GM12878 (cell line): ENCODE results near the gene TRUB2. TPM values are rescaled to one million over a fixed set of nuclear protein-coding genes. Genes with fewer than 3 reads are reported as not detected.

Source experiments
- ATAC-seq: fragments of 200-7000 bp; cut with Tn5 transposase; 3 replicates; pipeline ENCODE4 v1.9.1; 2020; ENCODE audit warnings: mild to moderate bottlenecking, moderate library complexity
- BruUV-seq: library from RNA; stranded (reverse); fragments of 400-500 nt; replicated peaks from 2 replicates; lab custom pipeline; 2021; lab: Mats Ljungman, UMichigan
- CTCF ChIA-PET: fragments of 300-600 bp; sonication (Branson Sonifier 250); formaldehyde crosslinking; extraction: SDS; loops from one replicate; lab custom pipeline; 2021; ENCODE audit warnings: inconsistent platforms; lab: Yijun Ruan, JAX
- POLR2A ChIA-PET: fragments of 350-600 bp; formaldehyde crosslinking; extraction: SDS; loops from one replicate; lab custom pipeline; 2021; ENCODE audit warnings: inconsistent platforms; lab: Charles Lee
- RAD21 ChIA-PET: fragments of 300-600 bp; sonication (Branson Sonifier 250); formaldehyde crosslinking; loops from one replicate; lab custom pipeline; 2023; ENCODE audit warnings: antibody characterized with exemption; ENCODE audit not compliant: unreplicated experiment; lab: Charles Lee
- SMC1A ChIA-PET: fragments of 300-600 bp; sonication (Branson Sonifier 250); formaldehyde crosslinking; loops from one replicate; lab custom pipeline; 2023; ENCODE audit not compliant: unreplicated experiment, uncharacterized antibody; lab: Charles Lee
- DNase-seq: peaks from one replicate; pipeline ENCODE4 v3.0.0-alpha.2; 2011; ENCODE audit warnings: low read depth, low spot score
- FAIRE-seq: peaks from 3 replicates; lab custom pipeline; 2011; peaks lifted over from hg19 to GRCh38; lab: Jason Lieb, UNC
- H2AFZ ChIP-seq: 2 replicates; pipeline ENCODE4 v1.6.0; 2011; ENCODE audit warnings: low read depth, low read length, control low read depth; ENCODE audit not compliant: control insufficient read depth
- H3K27ac ChIP-seq: 2 replicates; pipeline ENCODE4 v1.5.1; 2011; ENCODE audit warnings: control low read depth; ENCODE audit not compliant: control insufficient read depth, insufficient read depth
- H3K27me3 ChIP-seq, 2 experiments: replicated peaks in 1 of 2; 2 replicates each; pipeline versions ENCODE4 v1.6.0 to v1.6.1; 2011; ENCODE audit warnings: low read length in 1 of 2; ENCODE audit not compliant: control insufficient read depth in 2 of 2, insufficient read depth in 2 of 2
- H3K36me3 ChIP-seq, 2 experiments: 2 replicates each; pipeline ENCODE4 v1.5.1; 2011; ENCODE audit warnings: low read length in 1 of 2; ENCODE audit not compliant: control insufficient read depth in 2 of 2, insufficient read depth in 2 of 2
- H3K4me1 ChIP-seq: 2 replicates; pipeline ENCODE4 v1.6.1; 2011; ENCODE audit warnings: mild to moderate bottlenecking, low read length, moderate library complexity, mixed read lengths; ENCODE audit not compliant: control insufficient read depth, insufficient read depth
- H3K4me2 ChIP-seq: 2 replicates; pipeline ENCODE4 v1.6.0; 2011; ENCODE audit warnings: control low read depth; ENCODE audit not compliant: control insufficient read depth, insufficient read depth
- H3K4me3 ChIP-seq: fragments of 200-600 bp; sonication (generic); 2 replicates; pipeline ENCODE4 v1.5.1; 2016
- H3K79me2 ChIP-seq: 2 replicates; pipeline ENCODE4 v1.6.0; 2011; ENCODE audit warnings: low read length; ENCODE audit not compliant: control insufficient read depth, insufficient read depth
- H3K9ac ChIP-seq: 2 replicates; pipeline ENCODE4 v1.8.0; 2011; ENCODE audit warnings: low read length, control low read depth, mixed read lengths; ENCODE audit not compliant: control insufficient read depth, insufficient read depth
- H3K9me3 ChIP-seq: replicated peaks from 3 replicates; pipeline ENCODE4 v1.5.1; 2011; ENCODE audit warnings: mild to moderate bottlenecking, low read length; ENCODE audit not compliant: control insufficient read depth, insufficient read depth
- H4K20me1 ChIP-seq: 2 replicates; pipeline ENCODE4 v1.6.0; 2011; ENCODE audit not compliant: control insufficient read depth, insufficient read depth
- ATF2 ChIP-seq: IDR thresholded peaks from 2 replicates; pipeline ENCODE4 v1.6.1; 2012; ENCODE audit warnings: low read length, inconsistent platforms
- GABPA ChIP-seq: IDR thresholded peaks from 2 replicates; pipeline ENCODE4 v1.6.1; 2014; ENCODE audit warnings: antibody characterized with exemption, low read depth, mild to moderate bottlenecking, inconsistent platforms
- SMAD1 ChIP-seq: fragments of 450-650 bp; IDR thresholded peaks from 2 replicates; pipeline ENCODE4 v1.6.1; 2018; ENCODE audit warnings: mild to moderate bottlenecking, low read depth; ENCODE audit not compliant: partially characterized antibody
- SUZ12 ChIP-seq: fragments of 200-600 bp; sonication (generic); IDR thresholded peaks from one replicate; pipeline ENCODE4 v1.6.1; 2018; ENCODE audit warnings: antibody characterized with exemption, mild to moderate bottlenecking; ENCODE audit not compliant: unreplicated experiment
- TCF7 ChIP-seq: IDR thresholded peaks from 2 replicates; pipeline ENCODE4 v1.6.1; 2014; ENCODE audit warnings: antibody characterized with exemption, borderline replicate concordance
- whole genome bisulfite sequencing: methylation state at CpG from one replicate; pipeline ENCODE4 v1.1.6; 2016; ENCODE audit warnings: low lambda C conversion rate; ENCODE audit not compliant: insufficient replicate concordance, insufficient coverage; ENCODE audit errors: missing lambda C conversion rate; 5-methylcytosine and 5-hydroxymethylcytosine counted together
- in situ Hi-C: fragments of 300-500 bp; cut with MboI; formaldehyde crosslinking; loops from 9 replicates; pipeline ENCODE4 v1.14.3; 2018; ENCODE audit warnings: mixed read lengths
- intact Hi-C: fragments of 100-400 bp; cut with micrococcal nuclease; formaldehyde crosslinking; loops from one replicate; pipeline ENCODE4 v1.14.2; 2022; ENCODE audit not compliant: unreplicated experiment
- polyA plus RNA-seq, 11 experiments: library from polyadenylated mRNA; depleted of rRNA in 4 of 11; unstranded in 6 of 11; stranded (reverse) in 5 of 11; fragments of >200 nt; fragmentation: Nextera tagmentation in 4 of 11; fragmentation: Illumina TruSeq in 1 of 11; extraction: Ambion mirVana in 4 of 11; extraction: Trizol in 1 of 11; gene quantifications; 1 replicate in 1 of 11; 2 replicates in 10 of 11; pipeline versions ENCODE4 v1.2.1 to v1.2.3, GENCODE V29; 2011 to 2016; ENCODE audit warnings: inconsistent platforms in 2 of 11, missing spikeins in 2 of 11, low read depth in 1 of 11
- total RNA-seq, 4 experiments: library from RNA; depleted of rRNA in 3 of 4; stranded (reverse); fragments of >200 nt in 3 of 4; fragmentation: Illumina TruSeq in 1 of 4; extraction: Trizol in 1 of 4; gene quantifications; 2 replicates each; pipeline versions ENCODE4 v1.2.1 to v1.2.3, GENCODE V29; 2013 to 2021
- TF ChIP-seq, protein P1 (sequence below): fragments of 450-650 bp; conservative IDR thresholded peaks from 2 replicates; pipeline ENCODE4 v1.6.1; 2017; ENCODE audit warnings: mild to moderate bottlenecking, moderate library complexity
- TF ChIP-seq, protein P2 (sequence below): IDR thresholded peaks from 2 replicates; pipeline ENCODE4 v1.6.1; 2011; ENCODE audit warnings: borderline replicate concordance, low read depth, mild to moderate bottlenecking, moderate library complexity, low read length; ENCODE audit not compliant: insufficient read depth, poor library complexity, severe bottlenecking
- TF ChIP-seq, protein P3 (sequence below): fragments of 450-650 bp; formaldehyde crosslinking; IDR thresholded peaks from 2 replicates; pipeline ENCODE4 v1.4.0; 2022; ENCODE audit warnings: mild to moderate bottlenecking, moderate library complexity

The TRUB2 gene
- total and polyA plus RNA-seq, 10 of the 15 experiments (the other 5 are each of a cell fraction or from before 2014, with no cell fraction given), result 2.8 to 70.5 (median 37.2) TPM

DNA sequence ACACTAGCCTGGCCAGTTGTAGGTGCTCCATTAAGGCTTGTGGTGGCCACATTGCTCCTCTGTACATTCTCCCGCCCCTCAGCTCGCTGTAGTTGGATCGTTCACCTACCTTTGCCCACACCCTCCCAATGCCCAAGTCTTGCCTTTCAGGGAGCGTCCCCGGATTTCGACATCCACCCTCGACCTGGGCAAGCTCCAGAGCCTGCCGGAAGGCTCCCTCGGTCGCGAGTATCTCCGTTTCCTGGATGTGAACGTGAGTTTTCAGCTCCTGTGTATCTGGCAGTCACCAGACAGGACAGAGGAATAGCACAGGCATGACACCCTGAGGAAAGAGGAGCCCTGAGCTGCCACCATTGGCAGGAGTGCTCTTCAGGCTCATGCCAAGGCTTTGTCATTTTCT, 3.4 kb upstream of the TRUB2 start (continued):
- TF ChIP-seq, protein P1, sequence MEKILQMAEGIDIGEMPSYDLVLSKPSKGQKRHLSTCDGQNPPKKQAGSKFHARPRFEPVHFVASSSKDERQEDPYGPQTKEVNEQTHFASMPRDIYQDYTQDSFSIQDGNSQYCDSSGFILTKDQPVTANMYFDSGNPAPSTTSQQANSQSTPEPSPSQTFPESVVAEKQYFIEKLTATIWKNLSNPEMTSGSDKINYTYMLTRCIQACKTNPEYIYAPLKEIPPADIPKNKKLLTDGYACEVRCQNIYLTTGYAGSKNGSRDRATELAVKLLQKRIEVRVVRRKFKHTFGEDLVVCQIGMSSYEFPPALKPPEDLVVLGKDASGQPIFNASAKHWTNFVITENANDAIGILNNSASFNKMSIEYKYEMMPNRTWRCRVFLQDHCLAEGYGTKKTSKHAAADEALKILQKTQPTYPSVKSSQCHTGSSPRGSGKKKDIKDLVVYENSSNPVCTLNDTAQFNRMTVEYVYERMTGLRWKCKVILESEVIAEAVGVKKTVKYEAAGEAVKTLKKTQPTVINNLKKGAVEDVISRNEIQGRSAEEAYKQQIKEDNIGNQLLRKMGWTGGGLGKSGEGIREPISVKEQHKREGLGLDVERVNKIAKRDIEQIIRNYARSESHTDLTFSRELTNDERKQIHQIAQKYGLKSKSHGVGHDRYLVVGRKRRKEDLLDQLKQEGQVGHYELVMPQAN, result no peak
- TF ChIP-seq SUZ12, result no peak
- TF ChIP-seq, all 136 proteins: peak for 0

DNA sequence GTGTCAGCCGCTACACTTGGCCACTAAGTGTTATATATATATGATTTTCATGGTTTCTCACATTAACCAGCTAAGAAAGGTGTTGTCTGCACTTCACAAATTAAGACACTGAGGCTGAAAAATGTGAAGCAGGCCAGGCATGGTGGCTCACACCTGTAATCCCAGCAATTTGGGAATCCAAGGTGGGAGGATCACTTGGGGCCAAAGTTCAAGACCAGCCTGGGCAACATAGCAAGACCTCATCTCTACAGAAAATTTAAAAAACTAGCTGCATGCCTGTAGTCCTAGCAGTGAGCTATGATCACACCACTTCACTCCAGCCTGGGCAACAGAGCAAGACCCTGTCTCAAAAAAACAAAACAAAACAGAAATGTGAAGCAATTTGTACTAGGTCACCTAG, 2.2 kb upstream of the TRUB2 start:
- RAD21 ChIA-PET, result interaction anchor here (0.6 kb wide), 1 partner anchor 650 kb away, joined by 3 read pairs; no protein-coding TSS in a partner anchor
- intact Hi-C loops, result no loop called here
- no peaks in the 10 kb centered on the region for H3K9me3 ChIP-seq
- TF ChIP-seq ATF2, result no peak
- no peak for TF ChIP-seq GABPA
- TF ChIP-seq, protein P2, sequence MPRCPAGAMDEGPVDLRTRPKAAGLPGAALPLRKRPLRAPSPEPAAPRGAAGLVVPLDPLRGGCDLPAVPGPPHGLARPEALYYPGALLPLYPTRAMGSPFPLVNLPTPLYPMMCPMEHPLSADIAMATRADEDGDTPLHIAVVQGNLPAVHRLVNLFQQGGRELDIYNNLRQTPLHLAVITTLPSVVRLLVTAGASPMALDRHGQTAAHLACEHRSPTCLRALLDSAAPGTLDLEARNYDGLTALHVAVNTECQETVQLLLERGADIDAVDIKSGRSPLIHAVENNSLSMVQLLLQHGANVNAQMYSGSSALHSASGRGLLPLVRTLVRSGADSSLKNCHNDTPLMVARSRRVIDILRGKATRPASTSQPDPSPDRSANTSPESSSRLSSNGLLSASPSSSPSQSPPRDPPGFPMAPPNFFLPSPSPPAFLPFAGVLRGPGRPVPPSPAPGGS, result no peak
- no peak for TF ChIP-seq TCF7
- TF ChIP-seq, protein P3, sequence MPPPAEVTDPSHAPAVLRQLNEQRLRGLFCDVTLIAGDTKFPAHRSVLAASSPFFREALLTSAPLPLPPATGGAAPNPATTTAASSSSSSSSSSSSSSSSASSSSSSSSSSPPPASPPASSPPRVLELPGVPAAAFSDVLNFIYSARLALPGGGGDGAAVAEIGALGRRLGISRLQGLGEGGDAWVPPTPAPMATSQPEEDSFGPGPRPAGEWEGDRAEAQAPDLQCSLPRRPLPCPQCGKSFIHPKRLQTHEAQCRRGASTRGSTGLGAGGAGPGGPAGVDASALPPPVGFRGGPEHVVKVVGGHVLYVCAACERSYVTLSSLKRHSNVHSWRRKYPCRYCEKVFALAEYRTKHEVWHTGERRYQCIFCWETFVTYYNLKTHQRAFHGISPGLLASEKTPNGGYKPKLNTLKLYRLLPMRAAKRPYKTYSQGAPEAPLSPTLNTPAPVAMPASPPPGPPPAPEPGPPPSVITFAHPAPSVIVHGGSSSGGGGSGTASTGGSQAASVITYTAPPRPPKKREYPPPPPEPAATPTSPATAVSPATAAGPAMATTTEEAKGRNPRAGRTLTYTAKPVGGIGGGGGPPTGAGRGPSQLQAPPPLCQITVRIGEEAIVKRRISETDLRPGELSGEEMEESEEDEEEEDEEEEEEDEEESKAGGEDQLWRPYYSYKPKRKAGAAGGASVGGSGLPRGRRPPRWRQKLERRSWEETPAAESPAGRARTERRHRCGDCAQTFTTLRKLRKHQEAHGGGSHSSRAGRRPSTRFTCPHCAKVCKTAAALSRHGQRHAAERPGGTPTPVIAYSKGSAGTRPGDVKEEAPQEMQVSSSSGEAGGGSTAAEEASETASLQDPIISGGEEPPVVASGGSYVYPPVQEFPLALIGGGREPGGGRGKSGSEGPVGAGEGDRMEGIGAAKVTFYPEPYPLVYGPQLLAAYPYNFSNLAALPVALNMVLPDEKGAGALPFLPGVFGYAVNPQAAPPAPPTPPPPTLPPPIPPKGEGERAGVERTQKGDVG (CRISPR knock-in tag), result no peak
- TF ChIP-seq SMAD1, result no peak
- TF ChIP-seq, all 136 proteins: peak for 0
- in situ Hi-C loops, result no loop called here
- no TSS peak for BruUV-seq
- ChIA-PET POLR2A (interaction anchor here (1.2 kb wide), 1 partner anchor 47 kb away, joined by 3 read pairs; no protein-coding TSS in a partner anchor), CTCF (interaction anchor here (1.2 to 2.4 kb wide), 4 partner anchors 9 to 29 kb away, joined by 3 to 8 read pairs (median 3); no protein-coding TSS in a partner anchor), SMC1A (no interaction called here)
- 94% methylated on average over 1 of the region's 1 CpG for WGBS
- H3K36me3 ChIP-seq, result peaks cover 1 to 8% of the 10 kb centered on the region in 2 experiments
- peak overlapping the region; percentile 96; the same call in 1 of the 2 replicates for H3K4me3 ChIP-seq
- peaks cover 29% of the 10 kb centered on the region for H3K79me2 ChIP-seq
- H4K20me1 ChIP-seq, result no peaks in the 10 kb centered on the region
- H3K27ac ChIP-seq, result no peak overlapping the region
- no peak overlapping the region for H2AFZ ChIP-seq
- no peak overlapping the region for H3K4me2 ChIP-seq
- ATAC-seq (no peak), FAIRE-seq (no peak), DNase-seq (no peak)
- no peaks in the 10 kb centered on the region for H3K27me3 ChIP-seq
- peaks cover 6% of the 10 kb centered on the region for H3K4me1 ChIP-seq
- H3K9ac ChIP-seq, result no peak overlapping the region
